HepG2 (cell line): ENCODE data around the gene VPS13D. TPM values are rescaled to one million over a fixed set of nuclear protein-coding genes. Genes with fewer than 3 reads are reported as not detected.

Experiments
- ATAC-seq: fragments of 200-7000 bp; cut with Tn5 transposase; 3 replicates; pipeline ENCODE4 v1.9.1; 2020; ENCODE audit warnings: mild to moderate bottlenecking, moderate library complexity
- BruUV-seq: library from RNA; stranded (reverse); fragments of 400-500 nt; replicated peaks from 2 replicates; lab custom pipeline; 2021; lab: Mats Ljungman, UMichigan
- CTCF ChIA-PET: fragments of 300-600 bp; formaldehyde crosslinking; extraction: SDS; loops from one replicate; lab custom pipeline; 2021; ENCODE audit warnings: low total read pairs, inconsistent platforms, low intra/inter-chr PET ratio; lab: Yijun Ruan, JAX
- POLR2A ChIA-PET: fragments of 350-600 bp; sonication (Branson Sonifier 250); formaldehyde crosslinking; loops from one replicate; lab custom pipeline; 2020; ENCODE audit warnings: antibody characterized with exemption, inconsistent platforms; lab: Yijun Ruan, JAX
- DNase-seq: peaks from one replicate; pipeline ENCODE4 v3.0.0-alpha.2; 2015; ENCODE audit warnings: low spot score
- FAIRE-seq: peaks from 3 replicates; lab custom pipeline; 2011; peaks lifted over from hg19 to GRCh38; lab: Jason Lieb, UNC
- H2AFZ ChIP-seq: one replicate; pipeline ENCODE4 v1.6.1; 2011; ENCODE audit warnings: low read length, inconsistent platforms
- H3K27ac ChIP-seq: fragments of 300-600 bp; 3 replicates; pipeline ENCODE4 v1.8.0; 2011; ENCODE audit warnings: mixed run types, mild to moderate bottlenecking, mixed read lengths, low read length, inconsistent platforms; ENCODE audit not compliant: insufficient read depth; ENCODE audit errors: extremely low read length
- H3K27me3 ChIP-seq, 2 experiments: fragments of 200-600 bp in 1 of 2; 2 replicates in 1 of 2; 3 replicates in 1 of 2; pipeline versions ENCODE4 v1.6.0 to v1.8.0; 2011; ENCODE audit warnings: low read length in 2 of 2, mild to moderate bottlenecking in 2 of 2, moderate library complexity in 2 of 2, inconsistent platforms in 1 of 2; ENCODE audit not compliant: insufficient read depth in 2 of 2, control insufficient read depth in 1 of 2
- H3K36me3 ChIP-seq, 2 experiments: fragments of 200-600 bp in 1 of 2; replicated peaks in 1 of 2; 2 replicates in 1 of 2; 3 replicates in 1 of 2; pipeline versions ENCODE4 v1.5.1 to v1.8.0; 2011; ENCODE audit warnings: low read length in 2 of 2, inconsistent platforms in 1 of 2; ENCODE audit not compliant: insufficient read depth in 2 of 2, control insufficient read depth in 1 of 2
- H3K4me1 ChIP-seq: 2 replicates; pipeline ENCODE4 v1.5.1; 2012; ENCODE audit warnings: low read length, inconsistent platforms; ENCODE audit not compliant: insufficient read depth
- H3K4me2 ChIP-seq: 2 replicates; pipeline ENCODE4 v1.6.0; 2011; ENCODE audit warnings: low read depth, low read length, inconsistent platforms
- H3K4me3 ChIP-seq, 3 experiments: fragments of 200-600 bp in 1 of 3; sonication (generic), shearing (Covaris generic) in 1 of 3; replicated peaks in 1 of 3; 2 replicates each; pipeline ENCODE4 v1.5.1; 2011 to 2016; ENCODE audit warnings: low read length in 3 of 3, inconsistent platforms in 2 of 3, low read depth in 2 of 3, mild to moderate bottlenecking in 2 of 3, control low read depth in 1 of 3, mixed read lengths in 1 of 3; ENCODE audit not compliant: insufficient read depth in 1 of 3
- H3K79me2 ChIP-seq: one replicate; pipeline ENCODE4 v1.6.1; 2011; ENCODE audit warnings: low read length, inconsistent platforms; ENCODE audit not compliant: insufficient read depth
- H3K9ac ChIP-seq: 2 replicates; pipeline ENCODE4 v1.6.0; 2011; ENCODE audit warnings: mild to moderate bottlenecking, low read depth, low read length, inconsistent platforms; ENCODE audit not compliant: insufficient read depth
- H3K9me3 ChIP-seq: 2 replicates; pipeline ENCODE4 v1.5.1; 2012; ENCODE audit warnings: mild to moderate bottlenecking, low read length
- H4K20me1 ChIP-seq: 2 replicates; pipeline ENCODE4 v1.6.0; 2011; ENCODE audit warnings: inconsistent platforms, mild to moderate bottlenecking, low read length, moderate library complexity; ENCODE audit not compliant: insufficient read depth
- CBX2 ChIP-seq, 2 experiments: fragments of 200-600 bp in 1 of 2; sonication (generic); formaldehyde crosslinking in 1 of 2; IDR thresholded peaks; 2 replicates each; pipeline versions ENCODE4 v1.7.0 to v1.8.1; 2018 to 2022; ENCODE audit warnings: low read depth in 2 of 2, low read length in 1 of 2, mild to moderate bottlenecking in 1 of 2, missing genetic modification reagents in 1 of 2
- MAFF ChIP-seq: IDR thresholded peaks from 2 replicates; pipeline ENCODE4 v1.6.1; 2011; ENCODE audit warnings: low read depth, low read length, improper control_type of control experiment
- MAFK ChIP-seq, 2 experiments: IDR thresholded peaks in 1 of 2; conservative IDR thresholded peaks in 1 of 2; 2 replicates each; pipeline ENCODE4 v1.6.1; 2011; ENCODE audit warnings: improper control_type of control experiment in 2 of 2, low read length in 2 of 2
- NFYC ChIP-seq: IDR thresholded peaks from 2 replicates; pipeline ENCODE4 v1.6.1; 2016; ENCODE audit warnings: missing genetic modification reagents, missing compliant biosample characterization
- ZNF350 ChIP-seq: sonication (generic); formaldehyde crosslinking; IDR thresholded peaks from 2 replicates; pipeline ENCODE4 v1.4.0; 2020; ENCODE audit warnings: mild to moderate bottlenecking, low read depth, missing genetic modification reagents, borderline replicate concordance
- ZSCAN25 ChIP-seq: sonication (generic); formaldehyde crosslinking; IDR thresholded peaks from 2 replicates; pipeline ENCODE4 v1.8.0; 2022; ENCODE audit warnings: mild to moderate bottlenecking, missing genetic modification reagents
- WGBS: methylation state at CpG from one replicate; pipeline ENCODE4 v1.1.6; 2017; ENCODE audit warnings: low lambda C conversion rate; 5-methylcytosine and 5-hydroxymethylcytosine counted together
- in situ Hi-C: cut with HindIII; loops from 2 replicates; pipeline ENCODE4 v1.10.0; 2017; ENCODE audit warnings: low pct_unique_long_range_greater_than_20kb; ENCODE audit not compliant: extremely low pct_ligation_motif_present
- intact Hi-C: fragments of 100-400 bp; cut with micrococcal nuclease; formaldehyde crosslinking; loops from one replicate; pipeline ENCODE4 v1.10.0; 2022; ENCODE audit not compliant: unreplicated experiment
- polyA plus RNA-seq, 8 experiments: library from polyadenylated mRNA; depleted of rRNA in 3 of 8; stranded (reverse) in 7 of 8; unstranded in 1 of 8; fragments of >200 nt; fragmentation: Illumina TruSeq in 4 of 8; extraction: Trizol in 4 of 8; gene quantifications; 2 replicates each; pipeline versions ENCODE4 v1.2.1 to v1.2.3, GENCODE V29; 2011 to 2016; ENCODE audit warnings: low read depth in 4 of 8, missing spikeins in 1 of 8, mixed read lengths in 1 of 8; ENCODE audit not compliant: insufficient read depth in 1 of 8
- total RNA-seq, 5 experiments: library from RNA; depleted of rRNA; stranded (reverse); fragments of >200 nt; fragmentation: Illumina TruSeq; extraction: Trizol; gene quantifications; 2 replicates each; pipeline ENCODE4 v1.2.3, GENCODE V29; 2016; ENCODE audit warnings: low read depth in 1 of 5
- TF ChIP-seq, protein P1 (sequence below): IDR thresholded peaks from 2 replicates; pipeline ENCODE4 v1.6.1; 2016

VPS13D gene
- total and polyA plus RNA-seq, 2 of the 13 experiments (the other 11 are each of a cell fraction or from before 2014, with no cell fraction given): 8.6 to 13.9 TPM

DNA sequence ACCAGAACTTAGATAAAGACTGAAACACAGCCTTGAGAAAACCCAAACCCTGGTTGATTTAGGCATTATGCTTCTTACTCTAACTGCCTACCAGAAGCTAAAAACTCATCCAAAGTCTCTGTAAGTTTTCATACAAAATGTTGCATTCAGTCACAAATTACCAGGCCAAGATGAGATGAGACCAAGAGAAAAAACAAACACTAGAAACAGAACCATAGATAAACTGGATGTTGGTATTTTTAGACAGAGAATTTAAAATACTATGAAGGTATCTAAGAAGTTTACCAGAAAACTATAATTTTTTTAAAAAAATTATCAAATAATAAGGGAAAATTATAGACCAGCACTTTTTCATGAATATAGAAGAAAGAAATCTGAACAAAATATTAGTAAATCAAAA, 180.5 kb downstream of the VPS13D start (continued):
- TF ChIP-seq, protein P1, sequence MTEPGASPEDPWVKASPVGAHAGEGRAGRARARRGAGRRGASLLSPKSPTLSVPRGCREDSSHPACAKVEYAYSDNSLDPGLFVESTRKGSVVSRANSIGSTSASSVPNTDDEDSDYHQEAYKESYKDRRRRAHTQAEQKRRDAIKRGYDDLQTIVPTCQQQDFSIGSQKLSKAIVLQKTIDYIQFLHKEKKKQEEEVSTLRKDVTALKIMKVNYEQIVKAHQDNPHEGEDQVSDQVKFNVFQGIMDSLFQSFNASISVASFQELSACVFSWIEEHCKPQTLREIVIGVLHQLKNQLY (CRISPR knock-in tag): no peak
- TF ChIP-seq ZSCAN25 (CRISPR knock-in tag): no peak
- TF ChIP-seq, all 625 proteins: peak for 0

DNA sequence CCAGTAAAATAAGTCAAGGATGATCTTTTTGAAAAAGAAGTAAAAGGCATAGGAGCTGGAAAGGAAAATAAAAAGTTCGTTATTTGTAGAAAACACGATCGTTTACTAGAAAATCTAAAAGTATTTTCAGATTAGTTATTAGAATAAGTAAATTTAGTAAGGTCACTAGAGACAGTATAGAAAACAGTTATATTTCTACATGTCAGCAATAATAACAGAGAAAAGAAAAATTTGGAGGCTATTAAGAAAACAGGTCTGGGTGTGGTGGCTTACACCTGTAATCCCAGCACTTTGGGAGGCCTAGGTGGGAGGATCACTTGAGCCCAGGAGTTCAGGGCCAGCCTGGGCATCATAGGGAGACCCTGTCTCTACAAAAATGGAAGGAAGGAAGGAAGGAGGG, 181.3 kb downstream of the VPS13D start:
- in situ Hi-C loops: no loop called here
- intact Hi-C loops: no loop called here
- no TSS peak for BruUV-seq
- Histone ChIP-seq H3K4me2 (no peak overlapping the region), H3K79me2 (no peaks in the 10 kb centered on the region), H3K4me3 (no peak overlapping the region), H3K27ac (no peak overlapping the region), H2AFZ (no peak overlapping the region), H3K27me3 (no peaks in the 10 kb centered on the region), H3K9me3 (0 out of 2 replicates have a peak, but pooled peaks cover 5% of the 10 kb centered on the region), H4K20me1 (no peaks in the 10 kb centered on the region), H3K9ac (no peak overlapping the region), H3K4me1 (peaks cover 67% of the 10 kb centered on the region), H3K36me3 (no peaks in the 10 kb centered on the region; a peak in 1 of 5 replicates)
- ChIA-PET CTCF (no interaction called here), POLR2A (interaction anchor here (0.5 kb wide), 1 partner anchor 19 kb away, joined by 3 read pairs; no protein-coding TSS in a partner anchor)
- ATAC-seq (no peak), FAIRE-seq (no peak), DNase-seq (no peak)
- TF ChIP-seq CBX2 (IDR thresholded peaks at IDR 0.05; ENCODE audit: low read depth, low read length) (no peak), CBX2 (CRISPR knock-in tag; IDR thresholded peaks at IDR 0.05; ENCODE audit: low read depth) (no peak), MAFF (peak; percentile 32; the same call in 1 of the 2 replicates), MAFK (conservative IDR thresholded peaks at IDR 0.05 in 1 of 2, IDR thresholded peaks at IDR 0.05 in 1 of 2; ENCODE audit: low read length in 2 of 2) (peak; percentile 17 to 64; a peak in 2 of 4 replicates)
- WGBS: 98% methylated on average over 3 of the region's 3 CpGs

DNA sequence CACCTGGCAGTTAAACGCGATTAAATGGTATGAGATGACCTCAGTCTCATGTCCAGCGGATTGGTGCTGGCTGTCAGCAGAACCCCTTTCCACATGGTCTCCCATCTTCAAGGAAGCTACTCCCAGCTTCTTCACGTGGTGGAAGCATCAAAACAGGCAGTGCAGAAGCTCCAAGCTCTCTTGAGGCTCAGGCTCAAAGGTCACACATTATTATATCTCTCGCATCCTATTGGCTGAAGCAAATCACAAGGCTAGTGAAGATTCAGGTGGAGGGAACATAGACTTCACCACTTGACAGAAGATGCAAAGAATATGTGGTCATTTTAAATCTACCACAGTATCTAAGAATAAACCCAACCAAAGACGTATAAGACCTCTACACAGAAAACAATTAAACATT, 181.9 kb downstream of the VPS13D start:
- H3K9ac ChIP-seq: no peak overlapping the region
- TF ChIP-seq NFYC: 0 out of 2 replicates have a peak, but pooled peaks have one; percentile 30
- no peak for TF ChIP-seq ZNF350 (CRISPR knock-in tag)
- no peak overlapping the region for H3K4me3 ChIP-seq
- ATAC-seq: no peak
- H3K27me3 ChIP-seq: no peaks in the 10 kb centered on the region
- POLR2A ChIA-PET: interaction anchor here (0.5 to 1.0 kb wide), 2 partner anchors 20 to 203 kb away, joined by 3 read pairs; no protein-coding TSS in a partner anchor
- H3K36me3 ChIP-seq: peaks cover under 1% of the 10 kb centered on the region in 2 experiments; a peak in 3 of 5 replicates
- H3K9me3 ChIP-seq: 0 out of 2 replicates have a peak, but pooled peaks cover 5% of the 10 kb centered on the region
- H3K4me2 ChIP-seq: no peak overlapping the region
- in situ Hi-C loops: no loop called here
- no TSS peak for BruUV-seq
- CTCF ChIA-PET: no interaction called here
- peaks cover 61% of the 10 kb centered on the region for H3K4me1 ChIP-seq
- no peak for DNase-seq
- H2AFZ ChIP-seq: no peak overlapping the region
- intact Hi-C loops: no loop called here
- no peaks in the 10 kb centered on the region for H3K79me2 ChIP-seq
- 93% methylated on average over 6 of the region's 6 CpGs for WGBS
- no peaks in the 10 kb centered on the region for H4K20me1 ChIP-seq
- FAIRE-seq: no peak
- no peak overlapping the region for H3K27ac ChIP-seq
